ENCODE measurements around the gene FCHSD2. TPM values are rescaled to one million over a fixed set of nuclear protein-coding genes. Genes with fewer than 3 reads are reported as not detected.

Gene FCHSD2
- total RNA-seq, 2 donors from 2014 or later = 56.5 to 75.3 TPM

DNA sequence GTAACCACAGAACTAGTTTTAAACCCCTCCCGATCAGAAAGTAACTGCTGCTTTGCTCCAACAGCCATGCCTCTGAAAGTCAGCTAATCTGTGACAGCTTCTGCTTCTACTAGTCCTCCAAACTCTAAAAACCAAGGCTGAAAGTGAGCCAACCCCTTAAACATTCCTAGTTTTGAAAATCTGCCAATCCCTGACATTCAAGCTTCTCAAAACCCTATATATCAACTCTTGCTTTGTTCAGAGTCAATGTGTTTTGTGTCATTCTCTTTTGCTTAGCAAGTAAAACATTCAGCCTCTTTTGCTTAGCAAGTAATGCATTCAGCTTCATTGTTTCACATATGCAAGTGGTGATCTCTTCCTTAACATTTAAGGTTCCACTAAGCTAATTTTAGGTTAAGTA lies 271.0 kb downstream of the FCHSD2 start:
- Histone ChIP-seq H3K4me1 (ENCODE audit: control insufficient read depth in 1 of 2, low read depth in 2 of 2) (peaks cover 8 to 24% of the 10 kb centered on the region in 2 donors), H3K27ac (peak overlapping the region in 1 of 2 donors; percentile 7), H3K27me3 (replicated peaks; ENCODE audit: insufficient read depth) (no peaks in the 10 kb centered on the region), H3K4me3 (no peak overlapping the region), H3K9me3 (no peaks in the 10 kb centered on the region), H3K36me3 (no peaks in the 10 kb centered on the region)
- no peak for TF ChIP-seq CTCF (IDR thresholded peaks at IDR 0.05)
- DNase-seq (ENCODE audit: low spot score) (no peak), ATAC-seq (ENCODE audit: insufficient number of reproducible peaks, low FRiP score, low read depth) (no peak)

DNA sequence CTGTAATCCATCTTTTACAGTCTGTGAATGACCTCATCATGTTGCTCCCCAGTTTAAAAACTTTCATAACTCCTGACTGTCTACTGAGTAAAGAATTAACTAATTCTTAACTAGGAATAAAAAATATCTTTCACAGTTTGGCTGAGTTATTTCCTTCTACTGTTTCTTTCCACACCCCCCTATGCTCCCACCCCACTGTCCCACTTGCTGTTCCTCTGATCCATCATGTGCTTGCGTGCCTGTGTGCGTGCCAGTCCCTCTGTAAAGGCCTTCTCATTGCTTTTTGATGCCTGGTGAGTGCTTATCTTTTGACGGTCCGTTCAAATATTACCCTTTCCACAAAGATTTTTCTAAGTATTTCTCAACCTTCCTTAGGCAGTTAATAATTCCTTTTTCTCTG lies 272.3 kb downstream of the FCHSD2 start:
- H3K4me3 ChIP-seq = no peak overlapping the region
- no peaks in the 10 kb centered on the region for H3K27me3 ChIP-seq (replicated peaks; ENCODE audit: insufficient read depth)
- TF ChIP-seq CTCF (IDR thresholded peaks at IDR 0.05) = no peak
- peaks cover 13 to 36% of the 10 kb centered on the region in 2 donors for H3K4me1 ChIP-seq (ENCODE audit: control insufficient read depth in 1 of 2, low read depth in 2 of 2)
- ATAC-seq (ENCODE audit: insufficient number of reproducible peaks, low FRiP score, low read depth) (no peak), DNase-seq (ENCODE audit: low spot score) (no peak)
- no peaks in the 10 kb centered on the region for H3K36me3 ChIP-seq
- H3K9me3 ChIP-seq = no peaks in the 10 kb centered on the region
- H3K27ac ChIP-seq = peak overlapping the region in 1 of 2 donors; percentile 30

- DNase-seq (ENCODE audit: low spot score) (no peak), ATAC-seq (ENCODE audit: insufficient number of reproducible peaks, low FRiP score, low read depth) (no peak)
- peaks cover 20 to 54% of the 10 kb centered on the region in 2 donors for H3K4me1 ChIP-seq (ENCODE audit: control insufficient read depth in 1 of 2, low read depth in 2 of 2)
These were observed 274.1 kb downstream of the FCHSD2 start for GRCh38 chr11:72867970-72868369.

DNA sequence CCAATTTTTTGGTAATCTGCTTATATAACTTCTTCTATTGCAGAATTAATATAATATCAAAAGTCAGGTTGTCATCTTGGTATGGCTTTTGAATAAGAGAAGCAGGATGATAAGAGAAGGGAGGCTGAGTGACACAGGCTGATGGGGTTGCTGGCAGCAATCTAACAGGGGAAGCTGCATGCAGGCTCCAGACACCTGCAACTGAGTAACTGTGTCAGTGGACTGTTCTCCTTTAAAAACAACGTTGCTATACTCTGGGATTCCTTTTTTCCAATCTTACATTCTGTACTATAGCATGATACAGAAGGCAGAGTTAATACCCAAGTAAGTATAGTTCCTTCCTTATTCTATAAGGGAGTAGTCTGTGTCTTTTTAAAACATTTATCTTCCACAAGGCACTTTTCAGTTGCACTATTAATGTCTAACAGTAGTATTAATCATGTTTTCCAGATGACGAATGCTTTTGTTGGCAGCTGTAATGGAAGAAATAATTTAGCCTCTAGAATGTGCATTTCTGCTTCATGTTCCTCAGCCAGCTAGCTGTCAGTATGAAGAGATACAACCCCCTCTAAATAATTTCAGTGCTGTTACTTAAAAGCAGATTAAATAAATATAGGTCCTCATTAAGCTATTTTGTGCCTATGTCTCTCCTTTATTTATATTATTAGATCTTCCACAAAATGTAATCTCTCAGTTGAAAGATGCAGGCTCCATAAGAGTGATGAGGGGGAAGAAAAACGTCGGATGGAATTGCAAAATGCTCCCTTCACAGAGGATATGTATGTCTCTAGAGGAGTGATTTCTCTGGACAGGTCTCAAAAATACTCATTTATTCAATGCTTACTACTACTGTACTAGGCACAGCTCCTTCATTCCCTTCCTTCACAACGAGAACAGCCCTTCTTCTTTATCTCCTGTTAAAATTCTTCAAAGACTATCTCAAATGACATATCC lies 277.1 kb downstream of the FCHSD2 start:
- Histone ChIP-seq H3K36me3 (no peaks in the 10 kb centered on the region), H3K4me3 (peak overlapping the region; percentile 18), H3K27ac (peak overlapping the region; percentile 70 to 78), H3K9me3 (no peaks in the 10 kb centered on the region), H3K4me1 (ENCODE audit: control insufficient read depth in 1 of 2, low read depth in 2 of 2) (peaks cover 20 to 52% of the 10 kb centered on the region in 2 donors), H3K27me3 (replicated peaks; ENCODE audit: insufficient read depth) (no peaks in the 10 kb centered on the region)
- ATAC-seq (ENCODE audit: insufficient number of reproducible peaks, low FRiP score, low read depth) (no peak), DNase-seq (ENCODE audit: low spot score) (no peak)
- TF ChIP-seq CTCF (IDR thresholded peaks at IDR 0.05) = peak; percentile 13

More at GRCh38 chr11:72867970-72868369, 274.1 kb downstream of the FCHSD2 start:
- no peak for TF ChIP-seq CTCF (IDR thresholded peaks at IDR 0.05)
- no peak overlapping the region for H3K27ac ChIP-seq
- no peaks in the 10 kb centered on the region for H3K27me3 ChIP-seq (replicated peaks; ENCODE audit: insufficient read depth)
- H3K4me3 ChIP-seq = no peak overlapping the region
- no peaks in the 10 kb centered on the region for H3K9me3 ChIP-seq
- no peaks in the 10 kb centered on the region for H3K36me3 ChIP-seq

GRCh38 chr11:72863916-72864315 lies 278.2 kb downstream of the FCHSD2 start:
- H3K9me3 ChIP-seq = no peaks in the 10 kb centered on the region
- H3K27ac ChIP-seq = peak overlapping the region; percentile 68 to 78
- no peak for TF ChIP-seq CTCF (IDR thresholded peaks at IDR 0.05)

More at GRCh38 chr11:72863916-72864315, 278.2 kb downstream of the FCHSD2 start:
- Histone ChIP-seq H3K36me3 (no peaks in the 10 kb centered on the region), H3K27me3 (replicated peaks; ENCODE audit: insufficient read depth) (no peaks in the 10 kb centered on the region), H3K4me3 (no peak overlapping the region), H3K4me1 (ENCODE audit: control insufficient read depth in 1 of 2, low read depth in 2 of 2) (peaks cover 26 to 43% of the 10 kb centered on the region in 2 donors)
- DNase-seq (ENCODE audit: low spot score) (no peak), ATAC-seq (ENCODE audit: insufficient number of reproducible peaks, low FRiP score, low read depth) (no peak)

Data from thoracic aorta (tissue), 2 donors.